Panc1 (cell line): Measurements from ENCODE around the gene DLGAP3. TPM values are rescaled to one million over a fixed set of nuclear protein-coding genes. Genes with fewer than 3 reads are reported as not detected.

Source experiments
- ATAC-seq: fragments of 200-7000 bp; cut with Tn5 transposase; 2 replicates; pipeline ENCODE4 v1.9.1; 2020; ENCODE audit warnings: mild to moderate bottlenecking, moderate library complexity
- BruUV-seq: library from RNA; stranded (reverse); fragments of 400-500 nt; replicated peaks from 2 replicates; lab custom pipeline; 2021; lab: Mats Ljungman, UMichigan
- CTCF ChIA-PET: fragments of 300-600 bp; sonication (Branson Sonifier 250); formaldehyde crosslinking; loops from one replicate; lab custom pipeline; 2022; ENCODE audit warnings: antibody characterized with exemption; lab: Charles Lee
- POLR2A ChIA-PET: fragments of 300-600 bp; sonication (Branson Sonifier 250); formaldehyde crosslinking; loops from one replicate; lab custom pipeline; 2022; ENCODE audit warnings: antibody characterized with exemption; lab: Charles Lee
- DNase-seq: peaks from one replicate; pipeline ENCODE4 v3.0.0-alpha.2; 2010; ENCODE audit warnings: low read depth, low spot score
- H3K27ac ChIP-seq: 2 replicates; pipeline ENCODE4 v1.5.1; 2011; ENCODE audit warnings: mild to moderate bottlenecking, low read length, inconsistent platforms
- H3K27me3 ChIP-seq: fragments of 200-500 bp; sonication (Bioruptor generic); 2 replicates; pipeline ENCODE4 v1.6.0; 2014; ENCODE audit warnings: low read length, inconsistent platforms; ENCODE audit not compliant: control insufficient read depth, insufficient read depth
- H3K36me3 ChIP-seq: fragments of 200-500 bp; sonication (Bioruptor generic); 2 replicates; pipeline ENCODE4 v1.5.1; 2014; ENCODE audit warnings: inconsistent platforms, mild to moderate bottlenecking, low read length, moderate library complexity; ENCODE audit not compliant: control insufficient read depth, insufficient read depth
- H3K4me1 ChIP-seq: 2 replicates; pipeline ENCODE4 v1.5.1; 2011; ENCODE audit warnings: inconsistent platforms, mild to moderate bottlenecking, low read length, moderate library complexity; ENCODE audit not compliant: control insufficient read depth, insufficient read depth
- H3K4me3 ChIP-seq, 2 experiments: 2 replicates each; pipeline ENCODE4 v1.5.1; 2011 to 2012; ENCODE audit warnings: low read depth in 2 of 2, low read length in 2 of 2, mild to moderate bottlenecking in 2 of 2, inconsistent platforms in 1 of 2, moderate library complexity in 1 of 2
- H3K9me3 ChIP-seq: fragments of 200-500 bp; sonication (Bioruptor generic); 2 replicates; pipeline ENCODE4 v1.5.1; 2014; ENCODE audit warnings: low read depth, mild to moderate bottlenecking, inconsistent platforms, low read length, moderate library complexity; ENCODE audit not compliant: control insufficient read depth, insufficient read depth
- CTCF ChIP-seq: fragments of 450-650 bp; IDR thresholded peaks from 2 replicates; pipeline ENCODE4 v1.5.1; 2017; ENCODE audit warnings: mild to moderate bottlenecking
- POLR2AphosphoS5 ChIP-seq: IDR thresholded peaks from 2 replicates; pipeline ENCODE4 v1.6.1; 2012; ENCODE audit warnings: mild to moderate bottlenecking, low read depth, low read length, moderate library complexity
- REST ChIP-seq, 2 experiments: IDR thresholded peaks; 2 replicates each; pipeline ENCODE4 v1.6.1; 2011 to 2012; ENCODE audit warnings: low read depth in 2 of 2, control low read depth in 1 of 2, low read length in 1 of 2, mild to moderate bottlenecking in 1 of 2, moderate library complexity in 1 of 2; ENCODE audit not compliant: insufficient read depth in 1 of 2
- SIN3A ChIP-seq: IDR thresholded peaks from 2 replicates; pipeline ENCODE4 v1.6.1; 2012; ENCODE audit warnings: low read depth, mild to moderate bottlenecking, low read length, moderate library complexity, borderline replicate concordance; ENCODE audit not compliant: insufficient read depth
- TCF7L2 ChIP-seq: IDR thresholded peaks from 2 replicates; pipeline ENCODE4 v1.6.1; 2011; ENCODE audit warnings: mild to moderate bottlenecking, low read depth, low read length, inconsistent platforms
- in situ Hi-C: cut with HindIII; loops from 2 replicates; pipeline ENCODE4 v1.10.0; 2016; ENCODE audit warnings: low sequenced_read_pairs, low pct_unique_long_range_greater_than_20kb
- intact Hi-C: fragments of 100-400 bp; cut with micrococcal nuclease; formaldehyde crosslinking; loops from one replicate; pipeline ENCODE4 v1.10.0; 2022; ENCODE audit not compliant: unreplicated experiment
- total RNA-seq: library from RNA; stranded (reverse); gene quantifications from one replicate; pipeline ENCODE4 v1.2.1, GENCODE V29; 2021; ENCODE audit not compliant: unreplicated experiment

DLGAP3 gene
- total RNA-seq, 1 experiment from 2014 or later, result 0.87 TPM

- Histone ChIP-seq H3K27ac (no peak overlapping the region), H3K4me1 (no peaks in the 10 kb centered on the region), H3K27me3 (peaks cover 2% of the 10 kb centered on the region; the same call in 1 of the 2 replicates), H3K36me3 (no peaks in the 10 kb centered on the region), H3K4me3 (no peak overlapping the region), H3K9me3 (0 out of 2 replicates have a peak, but pooled peaks cover 4% of the 10 kb centered on the region)
- POLR2A ChIA-PET, result no interaction called here
- no TSS peak for BruUV-seq
- CTCF ChIA-PET, result interaction anchor here (0.6 to 1.1 kb wide), 2 partner anchors 18 to 25 kb away, joined by 3 to 4 read pairs; partner anchors contain the start of gene SMIM12
- intact Hi-C loops (no loop called here), in situ Hi-C loops (no loop called here)
- DNase-seq, result no peak
- peak; percentile 54; the same call in 1 of the 2 replicates for ATAC-seq
- no peak for TF ChIP-seq CTCF
- TF ChIP-seq TCF7L2, result no peak
Measured at GRCh38 chr1:34884536-34884935, 44.9 kb downstream of the DLGAP3 start.

GRCh38 chr1:34879230-34879629 is 50.2 kb downstream of the DLGAP3 start:
- in situ Hi-C loops, result no loop called here
- TF ChIP-seq CTCF, result no peak
- no peak for TF ChIP-seq REST (IDR thresholded peaks at IDR 0.05; ENCODE audit: insufficient read depth in 1 of 2, low read depth in 2 of 2, low read length in 1 of 2)
- TF ChIP-seq POLR2AphosphoS5, result no peak
- TF ChIP-seq TCF7L2, result no peak
- TF ChIP-seq SIN3A, result no peak
- H3K9me3 ChIP-seq, result 0 out of 2 replicates have a peak, but pooled peaks cover 4% of the 10 kb centered on the region
- intact Hi-C loops, result no loop called here
- POLR2A ChIA-PET, result no interaction called here
- no peaks in the 10 kb centered on the region for H3K36me3 ChIP-seq
- no peak overlapping the region for H3K4me3 ChIP-seq
- peaks cover 12% of the 10 kb centered on the region for H3K27me3 ChIP-seq
- no peak for DNase-seq
- CTCF ChIA-PET, result interaction anchor here (0.7 kb wide), 1 partner anchor 13 kb away, joined by 3 read pairs; no protein-coding TSS in a partner anchor
- BruUV-seq, result no TSS peak
- H3K27ac ChIP-seq, result no peak overlapping the region
- H3K4me1 ChIP-seq, result no peaks in the 10 kb centered on the region
- no peak for ATAC-seq
